Nephron progenitor cell (in vitro differentiated cells): ENCODE data around the gene TNN.

ENCODE experiments used
- DNase-seq: peaks from one replicate; pipeline ENCODE4 v3.0.0; 2021
- H3K27ac Mint-ChIP-seq: 2 replicates; pipeline ENCODE4 v1.8.0; 2021; ENCODE audit warnings: mild to moderate bottlenecking, moderate library complexity, mixed read lengths
- H3K27me3 Mint-ChIP-seq: 2 replicates; pipeline ENCODE4 v1.8.0; 2021; ENCODE audit warnings: mild to moderate bottlenecking, low read depth, mixed read lengths; ENCODE audit not compliant: poor library complexity
- H3K36me3 Mint-ChIP-seq: 2 replicates; pipeline ENCODE4 v1.8.0; 2021; ENCODE audit warnings: low read depth, mixed read lengths
- H3K4me1 Mint-ChIP-seq: 2 replicates; pipeline ENCODE4 v1.8.0; 2021; ENCODE audit warnings: mixed read lengths
- H3K4me3 Mint-ChIP-seq: 2 replicates; pipeline ENCODE4 v1.8.0; 2021; ENCODE audit warnings: mild to moderate bottlenecking, moderate library complexity, mixed read lengths
- H3K9me3 Mint-ChIP-seq: 2 replicates; pipeline ENCODE4 v1.8.0; 2021; ENCODE audit warnings: mild to moderate bottlenecking, moderate library complexity, mixed read lengths
- TF ChIP-seq, protein P1 (sequence below): fragments of 200-600 bp; sonication (generic); IDR thresholded peaks from 2 replicates; pipeline ENCODE4 v1.5.0; 2021; ENCODE audit warnings: antibody characterized with exemption

Gene TNN

DNA sequence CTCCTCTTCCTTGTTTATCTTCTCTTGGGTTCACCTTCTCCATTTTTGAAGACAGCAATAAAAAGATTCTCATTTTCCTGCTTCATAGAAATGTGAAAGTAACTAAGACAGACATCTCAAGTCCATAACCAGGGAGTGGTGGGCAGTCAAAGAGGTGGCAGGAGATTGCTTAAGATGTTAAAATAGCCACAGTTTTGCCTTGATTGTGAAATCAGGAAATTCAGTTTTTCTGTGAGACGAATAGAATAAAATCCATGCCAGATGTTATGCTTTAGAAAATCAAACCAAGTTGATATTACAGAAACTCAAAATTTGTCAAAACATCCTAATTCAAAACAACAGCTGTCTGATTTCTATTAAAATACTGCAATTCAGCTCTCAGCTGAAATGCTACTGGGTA lies 57.2 kb downstream of the TNN start:
- Mint-ChIP-seq H3K9me3 (no peaks in the 10 kb centered on the region), H3K4me3 (no peak overlapping the region), H3K27me3 (peaks cover 5% of the 10 kb centered on the region), H3K4me1 (peaks cover 2% of the 10 kb centered on the region), H3K36me3 (no peaks in the 10 kb centered on the region), H3K27ac (peak overlapping the region; percentile 5)
- TF ChIP-seq, protein P1, sequence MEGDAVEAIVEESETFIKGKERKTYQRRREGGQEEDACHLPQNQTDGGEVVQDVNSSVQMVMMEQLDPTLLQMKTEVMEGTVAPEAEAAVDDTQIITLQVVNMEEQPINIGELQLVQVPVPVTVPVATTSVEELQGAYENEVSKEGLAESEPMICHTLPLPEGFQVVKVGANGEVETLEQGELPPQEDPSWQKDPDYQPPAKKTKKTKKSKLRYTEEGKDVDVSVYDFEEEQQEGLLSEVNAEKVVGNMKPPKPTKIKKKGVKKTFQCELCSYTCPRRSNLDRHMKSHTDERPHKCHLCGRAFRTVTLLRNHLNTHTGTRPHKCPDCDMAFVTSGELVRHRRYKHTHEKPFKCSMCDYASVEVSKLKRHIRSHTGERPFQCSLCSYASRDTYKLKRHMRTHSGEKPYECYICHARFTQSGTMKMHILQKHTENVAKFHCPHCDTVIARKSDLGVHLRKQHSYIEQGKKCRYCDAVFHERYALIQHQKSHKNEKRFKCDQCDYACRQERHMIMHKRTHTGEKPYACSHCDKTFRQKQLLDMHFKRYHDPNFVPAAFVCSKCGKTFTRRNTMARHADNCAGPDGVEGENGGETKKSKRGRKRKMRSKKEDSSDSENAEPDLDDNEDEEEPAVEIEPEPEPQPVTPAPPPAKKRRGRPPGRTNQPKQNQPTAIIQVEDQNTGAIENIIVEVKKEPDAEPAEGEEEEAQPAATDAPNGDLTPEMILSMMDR, result no peak
- DNase-seq, result no peak

DNA sequence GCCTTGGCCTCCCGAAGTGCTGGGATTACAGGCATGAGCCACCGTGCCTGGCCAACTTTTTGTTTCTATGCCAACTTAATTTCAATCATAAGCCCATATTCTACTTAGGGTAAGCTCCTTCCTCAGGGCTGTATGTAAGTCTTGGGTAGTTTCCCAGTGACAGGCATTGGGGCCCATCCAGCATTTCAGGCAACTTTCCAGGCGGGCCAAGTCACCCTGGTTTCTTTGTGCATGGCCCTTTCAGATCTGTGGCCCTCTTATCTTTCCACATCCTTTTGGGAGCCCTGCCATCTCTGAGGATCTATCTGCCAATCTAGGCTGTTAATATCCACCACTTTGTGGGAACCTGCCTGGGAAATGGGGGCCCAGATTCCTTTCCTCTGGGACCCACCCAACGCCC lies 58.7 kb downstream of the TNN start:
- no peak overlapping the region for H3K27ac Mint-ChIP-seq
- H3K4me1 Mint-ChIP-seq, result peaks cover 5% of the 10 kb centered on the region
- no peak for DNase-seq

DNA sequence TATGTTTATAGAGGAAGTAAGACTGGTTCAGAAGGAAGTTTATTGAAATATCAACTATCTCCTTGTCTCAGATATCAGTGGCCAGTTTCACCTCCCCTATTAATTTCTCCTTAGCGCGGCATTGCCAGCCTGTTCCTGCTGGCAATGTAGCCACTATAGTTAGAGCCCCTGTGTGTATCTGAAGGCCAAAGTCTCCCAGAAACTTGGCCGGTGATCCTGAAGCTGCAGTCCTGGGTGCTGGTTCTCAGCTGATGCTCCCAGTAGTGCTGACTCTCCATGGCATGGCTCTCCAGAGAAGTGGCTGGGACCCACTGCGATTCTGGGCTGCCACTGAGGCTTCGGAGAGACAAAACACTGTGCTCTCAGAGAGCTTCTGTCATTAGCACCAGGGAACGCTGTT lies 59.9 kb downstream of the TNN start:
- DNase-seq, result no peak
- H3K36me3 Mint-ChIP-seq, result no peaks in the 10 kb centered on the region
- H3K27ac Mint-ChIP-seq, result no peak overlapping the region
- peaks cover 5% of the 10 kb centered on the region for H3K4me1 Mint-ChIP-seq
- H3K9me3 Mint-ChIP-seq, result no peaks in the 10 kb centered on the region
- peaks cover 5% of the 10 kb centered on the region for H3K27me3 Mint-ChIP-seq
- TF ChIP-seq, protein P1, result no peak
- H3K4me3 Mint-ChIP-seq, result no peak overlapping the region

More for the DNA sequence above, 58.7 kb downstream of the TNN start:
- TF ChIP-seq, protein P1, result no peak
- Mint-ChIP-seq H3K9me3 (no peaks in the 10 kb centered on the region), H3K4me3 (no peak overlapping the region), H3K36me3 (no peaks in the 10 kb centered on the region), H3K27me3 (peaks cover 5% of the 10 kb centered on the region)

DNA sequence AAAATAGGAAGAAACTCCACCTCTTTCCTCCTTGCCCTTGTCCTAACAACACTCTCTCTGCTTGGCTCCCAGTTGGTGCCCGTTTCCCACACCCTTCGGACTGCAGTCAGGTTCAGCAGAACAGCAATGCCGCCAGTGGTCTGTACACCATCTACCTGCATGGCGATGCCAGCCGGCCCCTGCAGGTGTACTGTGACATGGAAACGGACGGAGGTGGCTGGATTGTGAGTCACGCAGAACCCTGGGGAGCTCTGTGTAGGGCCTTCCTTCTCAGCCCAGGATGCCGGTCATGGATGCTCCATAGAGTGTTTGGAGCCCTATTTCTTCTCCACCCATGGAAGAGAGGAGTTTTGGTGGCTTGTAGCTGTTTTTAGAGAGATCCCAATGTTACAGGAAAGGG lies 60.9 kb downstream of the TNN start:
- TF ChIP-seq, protein P1, result no peak
- Mint-ChIP-seq H3K9me3 (no peaks in the 10 kb centered on the region), H3K4me1 (peaks cover 5% of the 10 kb centered on the region), H3K27me3 (peaks cover 9% of the 10 kb centered on the region), H3K36me3 (no peaks in the 10 kb centered on the region), H3K27ac (no peak overlapping the region), H3K4me3 (no peak overlapping the region)
- no peak for DNase-seq

DNA sequence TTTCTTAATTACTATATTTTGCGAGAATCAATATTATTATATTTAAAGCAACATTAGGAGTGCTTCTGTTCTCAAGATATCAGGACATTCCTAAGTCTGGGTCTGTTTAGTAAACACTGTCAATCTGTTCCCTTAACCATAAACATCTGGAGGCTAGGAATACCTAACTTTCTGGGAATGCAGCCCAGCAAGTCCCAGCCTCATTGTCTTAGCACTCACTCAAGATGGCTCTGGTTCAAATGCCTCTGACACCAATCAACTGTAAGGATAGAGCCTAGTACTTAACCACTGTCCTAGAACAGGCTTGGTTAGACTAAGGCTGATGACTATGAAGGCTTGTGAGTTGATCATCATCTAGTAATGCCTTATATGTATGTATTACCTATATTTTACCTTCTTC lies 61.5 kb downstream of the TNN start:
- TF ChIP-seq, protein P1, result no peak
- DNase-seq, result no peak
- H3K4me3 Mint-ChIP-seq, result no peak overlapping the region
- H3K9me3 Mint-ChIP-seq, result no peaks in the 10 kb centered on the region
- peaks cover 9% of the 10 kb centered on the region for H3K27me3 Mint-ChIP-seq
- no peak overlapping the region for H3K27ac Mint-ChIP-seq
- H3K36me3 Mint-ChIP-seq, result no peaks in the 10 kb centered on the region
- peaks cover 5% of the 10 kb centered on the region for H3K4me1 Mint-ChIP-seq

DNA sequence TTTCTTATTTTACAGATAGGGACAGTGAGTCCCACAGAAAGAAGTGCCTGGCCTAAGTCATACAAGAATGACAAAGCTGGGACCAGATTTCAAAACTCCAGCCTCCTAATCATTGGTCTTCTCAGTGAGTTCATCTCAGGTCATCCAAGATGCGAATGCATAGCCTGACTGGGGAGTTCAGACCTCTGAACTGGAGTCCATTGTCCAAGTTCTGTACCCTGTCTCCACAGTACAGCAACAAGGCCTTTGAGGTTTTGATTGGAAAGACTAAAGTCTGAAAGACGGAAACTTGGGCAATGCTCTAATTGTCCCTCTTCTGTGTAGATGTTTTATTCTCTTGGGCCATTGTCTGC lies 62.0 kb downstream of the TNN start:
- no peak for DNase-seq
- Mint-ChIP-seq H3K4me3 (no peak overlapping the region), H3K9me3 (no peaks in the 10 kb centered on the region), H3K36me3 (no peaks in the 10 kb centered on the region), H3K27me3 (peaks cover 9% of the 10 kb centered on the region), H3K4me1 (peaks cover 5% of the 10 kb centered on the region), H3K27ac (no peak overlapping the region)
- TF ChIP-seq, protein P1, result no peak
